HEK293T (cell line): ENCODE results near the gene NTN1.

ENCODE experiments used
- CTCF ChIA-PET: fragments of 350-600 bp; formaldehyde crosslinking; extraction: SDS; loops from one replicate; lab custom pipeline; 2021; ENCODE audit warnings: antibody characterized with exemption, inconsistent platforms; lab: Yijun Ruan, JAX
- POLR2A ChIA-PET: fragments of 350-600 bp; formaldehyde crosslinking; extraction: SDS; loops from one replicate; lab custom pipeline; 2020; ENCODE audit warnings: antibody characterized with exemption, inconsistent platforms; lab: Yijun Ruan, JAX
- DNase-seq: peaks from one replicate; pipeline ENCODE4 v3.0.0; 2012; ENCODE audit warnings: mixed read lengths; ENCODE audit errors: extremely low spot score
- ARNT ChIP-seq: fragments of 450-650 bp; IDR thresholded peaks from 2 replicates; pipeline ENCODE4 v1.6.1; 2017; ENCODE audit warnings: mild to moderate bottlenecking
- BHLHE40 ChIP-seq: fragments of 450-650 bp; IDR thresholded peaks from 2 replicates; pipeline ENCODE4 v1.6.1; 2016; ENCODE audit warnings: mild to moderate bottlenecking, moderate library complexity, borderline replicate concordance
- CTBP1 ChIP-seq: fragments of 450-650 bp; IDR thresholded peaks from 2 replicates; pipeline ENCODE4 v1.6.1; 2016; ENCODE audit warnings: borderline replicate concordance
- ELF4 ChIP-seq: fragments of 450-650 bp; IDR thresholded peaks from 2 replicates; pipeline ENCODE4 v1.6.1; 2017; ENCODE audit warnings: antibody characterized with exemption
- FOXA1 ChIP-seq: fragments of 450-650 bp; IDR thresholded peaks from 2 replicates; pipeline ENCODE4 v1.6.1; 2016; ENCODE audit warnings: mild to moderate bottlenecking
- FOXK2 ChIP-seq: fragments of 450-650 bp; IDR thresholded peaks from 2 replicates; pipeline ENCODE4 v1.6.1; 2016; ENCODE audit warnings: mild to moderate bottlenecking
- FOXM1 ChIP-seq: fragments of 450-650 bp; IDR thresholded peaks from 2 replicates; pipeline ENCODE4 v1.6.1; 2017; ENCODE audit warnings: mild to moderate bottlenecking, borderline replicate concordance
- HDGF ChIP-seq: fragments of 450-650 bp; IDR thresholded peaks from 2 replicates; pipeline ENCODE4 v1.6.1; 2017; ENCODE audit warnings: antibody characterized with exemption, borderline replicate concordance
- L3MBTL2 ChIP-seq: fragments of 450-650 bp; conservative IDR thresholded peaks from 2 replicates; pipeline ENCODE4 v1.6.1; 2016; ENCODE audit warnings: mild to moderate bottlenecking
- LEF1 ChIP-seq: fragments of 450-650 bp; IDR thresholded peaks from 2 replicates; pipeline ENCODE4 v1.6.1; 2017; ENCODE audit warnings: mild to moderate bottlenecking, borderline replicate concordance
- NFRKB ChIP-seq: fragments of 450-650 bp; IDR thresholded peaks from 2 replicates; pipeline ENCODE4 v1.6.1; 2016; ENCODE audit warnings: mild to moderate bottlenecking, moderate library complexity
- SP1 ChIP-seq: fragments of 450-650 bp; IDR thresholded peaks from 2 replicates; pipeline ENCODE4 v1.6.1; 2017
- SUZ12 ChIP-seq: fragments of 450-650 bp; IDR thresholded peaks from 2 replicates; pipeline ENCODE4 v1.6.1; 2016; ENCODE audit warnings: mild to moderate bottlenecking
- TARDBP ChIP-seq: fragments of 450-650 bp; IDR thresholded peaks from 2 replicates; pipeline ENCODE4 v1.6.1; 2016
- ZNF384 ChIP-seq: fragments of 450-650 bp; IDR thresholded peaks from 2 replicates; pipeline ENCODE4 v1.6.1; 2016
- TF ChIP-seq, protein P1 (sequence below): fragments of 450-650 bp; IDR thresholded peaks from 2 replicates; pipeline ENCODE4 v1.6.1; 2016

Gene NTN1

DNA sequence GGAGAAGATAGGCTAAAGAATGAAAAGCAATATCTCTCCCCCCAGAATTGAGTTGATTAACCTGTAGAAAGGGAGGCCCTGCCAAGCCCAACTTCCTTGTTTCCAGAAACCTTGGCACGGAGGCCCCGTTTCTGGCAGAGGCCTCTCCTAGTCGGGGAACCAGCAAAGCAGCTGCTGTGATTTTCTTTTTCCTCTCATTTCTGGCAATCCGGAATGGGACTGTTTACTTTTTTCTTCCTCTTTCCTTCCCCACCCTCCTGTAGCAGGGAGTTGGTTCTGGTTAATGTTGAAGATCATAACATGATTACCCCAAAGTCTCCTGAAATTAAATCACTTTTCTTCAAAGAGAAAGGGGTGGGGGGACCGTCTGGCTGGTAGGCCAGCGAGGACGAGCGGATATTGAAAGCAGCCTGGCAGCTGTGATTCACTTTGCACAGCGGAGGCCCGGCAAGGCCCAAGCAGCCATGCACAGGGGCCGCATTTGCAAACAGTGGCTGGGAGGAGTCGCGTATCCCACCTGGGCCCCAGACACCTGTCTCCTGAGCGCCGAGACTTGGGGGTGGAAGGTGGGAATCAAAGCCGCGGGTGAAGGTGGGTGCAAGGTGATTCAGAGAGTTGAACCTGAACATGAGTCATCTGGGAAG lies 51.5 kb downstream of the NTN1 start:
- CTCF ChIA-PET, result interaction anchor here (0.7 to 1.1 kb wide), 2 partner anchors 9 to 13 kb away, joined by 3 to 5 read pairs; no protein-coding TSS in a partner anchor
- TF ChIP-seq SP1 (no peak), FOXM1 (no peak), ARNT (no peak), ZNF384 (no peak), NFRKB (no peak)
- no peak for DNase-seq
- POLR2A ChIA-PET, result no interaction called here

DNA sequence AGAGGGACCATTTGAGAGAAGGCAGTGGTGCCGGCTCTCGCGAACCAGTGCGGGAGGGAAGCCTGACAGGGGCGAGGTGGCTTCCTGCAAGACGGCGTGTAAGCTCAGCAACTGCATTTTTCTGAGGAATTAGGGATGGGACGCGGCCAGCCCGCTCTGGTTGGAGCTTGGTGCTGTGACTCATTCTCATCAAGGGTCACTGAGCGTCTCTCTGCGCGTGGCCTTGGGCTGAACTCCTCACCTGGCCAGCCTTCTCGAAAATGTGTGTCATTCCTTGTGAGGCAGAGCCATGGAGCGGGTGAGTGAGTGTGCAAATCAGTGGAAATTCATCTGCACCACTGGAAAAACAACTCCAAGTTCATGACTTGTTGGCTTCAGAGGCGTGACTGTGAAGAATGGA lies 52.8 kb downstream of the NTN1 start:
- ChIA-PET CTCF (no interaction called here), POLR2A (no interaction called here)
- DNase-seq, result no peak
- TF ChIP-seq FOXA1, result no peak
- no peak for TF ChIP-seq LEF1
- TF ChIP-seq HDGF, result no peak
- TF ChIP-seq FOXK2, result no peak
- no peak for TF ChIP-seq L3MBTL2
- TF ChIP-seq, protein P1, sequence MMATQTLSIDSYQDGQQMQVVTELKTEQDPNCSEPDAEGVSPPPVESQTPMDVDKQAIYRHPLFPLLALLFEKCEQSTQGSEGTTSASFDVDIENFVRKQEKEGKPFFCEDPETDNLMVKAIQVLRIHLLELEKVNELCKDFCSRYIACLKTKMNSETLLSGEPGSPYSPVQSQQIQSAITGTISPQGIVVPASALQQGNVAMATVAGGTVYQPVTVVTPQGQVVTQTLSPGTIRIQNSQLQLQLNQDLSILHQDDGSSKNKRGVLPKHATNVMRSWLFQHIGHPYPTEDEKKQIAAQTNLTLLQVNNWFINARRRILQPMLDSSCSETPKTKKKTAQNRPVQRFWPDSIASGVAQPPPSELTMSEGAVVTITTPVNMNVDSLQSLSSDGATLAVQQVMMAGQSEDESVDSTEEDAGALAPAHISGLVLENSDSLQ, result no peak
- no peak for TF ChIP-seq CTBP1
- TF ChIP-seq FOXM1, result no peak
- no peak for TF ChIP-seq BHLHE40
- no peak for TF ChIP-seq SP1

DNA sequence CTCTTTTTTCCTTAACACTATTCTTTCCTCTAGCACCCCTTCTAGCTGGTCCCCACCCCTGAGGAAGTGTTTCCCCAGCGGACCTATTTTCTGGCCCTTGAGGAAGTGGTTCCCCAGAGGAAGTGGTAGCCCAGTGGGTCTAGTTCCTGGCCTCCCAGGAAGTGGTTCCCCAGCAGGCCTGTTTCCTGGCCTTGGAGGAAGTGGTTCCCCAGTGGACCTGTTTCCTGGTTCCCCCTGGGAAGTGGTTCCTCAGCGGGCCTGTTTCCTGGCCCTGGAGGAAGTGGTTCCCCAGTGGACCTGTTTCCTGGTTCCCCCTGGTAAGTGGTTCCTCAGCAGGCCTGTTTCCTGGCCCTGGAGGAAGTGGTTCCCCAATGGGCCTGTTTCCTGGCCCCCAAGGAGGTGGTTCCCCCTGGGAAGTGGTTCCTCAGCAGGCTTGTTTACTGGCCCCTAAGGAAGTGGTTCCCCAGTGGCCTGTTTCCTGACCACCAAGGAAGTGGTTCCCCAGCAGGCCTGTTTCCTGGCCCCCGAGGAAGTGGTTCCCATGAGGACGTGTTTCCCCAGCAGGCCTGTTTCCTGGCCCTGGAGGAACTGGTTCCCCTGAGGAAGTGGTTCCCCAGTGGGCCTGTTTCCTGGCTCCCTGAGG lies 58.3 kb downstream of the NTN1 start:
- no peak for TF ChIP-seq FOXK2
- no peak for TF ChIP-seq FOXM1
- TF ChIP-seq SP1, result no peak
- ChIA-PET CTCF (no interaction called here), POLR2A (no interaction called here)
- DNase-seq, result no peak

DNA sequence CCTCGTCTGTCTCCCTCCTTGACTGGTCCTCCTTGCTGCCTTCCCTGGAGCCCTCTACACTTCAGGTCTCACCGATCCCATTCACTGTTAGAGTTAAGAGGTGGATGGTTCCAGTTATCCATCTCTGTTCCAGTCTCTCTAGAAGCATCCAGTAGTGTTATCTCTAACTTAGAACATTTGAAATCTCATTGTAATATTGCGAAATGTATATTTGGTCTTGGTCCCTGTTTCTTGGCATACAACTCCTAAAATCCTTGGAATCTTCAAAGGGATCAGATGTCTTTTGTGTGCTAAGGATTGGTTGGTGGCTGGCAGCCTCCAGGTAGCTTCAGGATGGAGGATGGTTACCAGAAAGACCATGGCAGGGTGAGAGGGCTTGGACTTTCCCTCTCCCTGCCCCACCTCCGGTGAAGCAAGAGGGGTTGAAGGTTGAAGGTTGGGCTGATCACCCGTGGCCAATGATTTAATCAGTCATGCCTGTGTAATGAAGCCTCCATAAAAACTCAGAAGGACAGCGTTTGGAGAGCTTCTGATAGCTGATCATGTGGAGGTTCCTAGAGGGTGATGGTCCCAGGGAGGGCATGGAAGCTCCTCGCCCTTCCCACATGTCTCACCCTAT lies 59.1 kb downstream of the NTN1 start:
- TF ChIP-seq TARDBP, result no peak
- TF ChIP-seq ELF4, result no peak
- TF ChIP-seq SP1, result no peak
- no peak for TF ChIP-seq FOXA1
- TF ChIP-seq BHLHE40, result no peak
- TF ChIP-seq HDGF, result no peak
- TF ChIP-seq ZNF384, result no peak
- TF ChIP-seq ARNT, result no peak
- no peak for TF ChIP-seq LEF1
- TF ChIP-seq, protein P1, result no peak
- TF ChIP-seq FOXK2, result no peak
- no peak for TF ChIP-seq L3MBTL2
- no peak for TF ChIP-seq NFRKB
- ChIA-PET CTCF (no interaction called here), POLR2A (no interaction called here)
- DNase-seq, result no peak

DNA sequence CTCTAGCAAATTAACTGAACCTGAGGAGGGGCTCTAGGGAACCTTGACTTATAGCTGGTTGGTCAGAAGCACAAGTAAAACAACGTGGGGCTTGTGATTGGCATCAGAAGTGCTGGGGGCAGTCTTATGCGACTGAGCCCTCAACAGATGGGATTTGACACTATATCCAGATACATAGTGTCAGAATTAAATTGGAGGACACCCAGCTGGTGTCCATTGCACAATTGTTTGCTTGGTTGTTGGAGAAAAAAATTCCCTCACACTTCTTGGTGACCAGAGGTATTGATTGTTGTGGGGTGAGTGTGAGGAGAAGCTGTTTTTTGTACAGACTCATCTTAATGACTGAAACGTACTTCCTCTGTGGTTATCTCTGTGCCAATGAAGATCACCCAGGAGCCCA lies 59.7 kb downstream of the NTN1 start:
- TF ChIP-seq NFRKB (no peak), BHLHE40 (no peak), SUZ12 (no peak), L3MBTL2 (no peak), SP1 (no peak), HDGF (no peak), ELF4 (no peak), FOXM1 (no peak), CTBP1 (no peak), TARDBP (no peak), FOXK2 (no peak), FOXA1 (no peak)
- DNase-seq, result no peak
- ChIA-PET POLR2A (no interaction called here), CTCF (no interaction called here)

DNA sequence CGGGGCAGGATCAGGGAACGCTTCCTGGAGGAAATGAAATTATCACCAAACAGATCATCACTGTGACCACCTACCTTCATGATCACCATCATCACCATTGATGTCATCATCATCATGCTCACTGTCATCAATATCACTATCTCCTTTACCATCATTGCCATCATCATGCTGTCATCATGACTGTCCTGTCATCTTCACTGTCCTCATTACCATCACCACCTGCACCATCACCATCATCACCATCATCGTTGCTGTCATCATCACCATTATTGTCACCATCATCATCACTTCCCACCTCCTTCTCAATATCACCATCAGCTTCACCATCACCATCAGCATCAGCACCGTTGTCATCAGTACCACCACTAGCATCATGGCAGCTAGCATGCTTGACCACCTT lies 65.3 kb downstream of the NTN1 start:
- CTCF ChIA-PET, result no interaction called here
- no peak for DNase-seq
- POLR2A ChIA-PET, result no interaction called here
- TF ChIP-seq, protein P1, result no peak
- TF ChIP-seq FOXA1 (no peak), ELF4 (no peak), HDGF (no peak), ARNT (no peak), FOXM1 (no peak), LEF1 (no peak), FOXK2 (no peak), ZNF384 (no peak), L3MBTL2 (no peak), SUZ12 (no peak), SP1 (no peak), BHLHE40 (no peak), TARDBP (no peak), NFRKB (no peak), CTBP1 (no peak)
